T-cell (primary cell): ENCODE measurements around the gene USP11. TPM values are rescaled to one million over a fixed set of nuclear protein-coding genes. Genes with fewer than 3 reads are reported as not detected.

Experiments used
- ATAC-seq, 4 experiments: fragments of 200-7000 bp in 3 of 4; fragments of 150-1000 bp in 1 of 4; cut with Tn5 transposase; replicated peaks in 1 of 4; 1 replicate in 3 of 4; 2 replicates in 1 of 4; pipeline ENCODE4 v1.10.0; 2021; ENCODE audit warnings: moderate library complexity in 3 of 4, mild to moderate bottlenecking in 2 of 4, moderate number of reproducible peaks in 1 of 4
- CTCF ChIA-PET, 2 donors: fragments of 300-600 bp; sonication (Branson Sonifier 250); formaldehyde crosslinking; loops; one replicate each; lab custom pipeline; 2022; ENCODE audit warnings: antibody characterized with exemption in 2 of 2; lab: Charles Lee
- POLR2A ChIA-PET, 2 donors: fragments of 300-600 bp; sonication (Branson Sonifier 250); formaldehyde crosslinking; loops; one replicate each; lab custom pipeline; 2022; ENCODE audit warnings: antibody characterized with exemption in 2 of 2; lab: Charles Lee
- DNase-seq, 35 experiments: peaks; one replicate each; pipeline versions ENCODE4 v3.0.0 to v3.0.0-alpha.2; 2013 to 2023
- H3K27ac ChIP-seq: one replicate; pipeline ENCODE4 v1.5.1; 2013; ENCODE audit warnings: low read length
- H3K27me3 ChIP-seq, 2 experiments: replicated peaks in 1 of 2; 1 replicate in 1 of 2; 2 replicates in 1 of 2; pipeline versions ENCODE4 v1.6.1 to v1.7.0; 2013; ENCODE audit warnings: low read length in 1 of 2, mixed read lengths in 1 of 2; ENCODE audit not compliant: control insufficient read depth in 2 of 2, insufficient read depth in 2 of 2; ENCODE audit errors: extremely low read depth in 1 of 2
- H3K36me3 ChIP-seq, 2 donors: 1 replicate in 1 of 2; 2 replicates in 1 of 2; pipeline versions ENCODE4 v1.6.1 to v1.7.0; 2013; ENCODE audit warnings: low read length in 1 of 2; ENCODE audit not compliant: control insufficient read depth in 2 of 2, insufficient read depth in 1 of 2; ENCODE audit errors: extremely low read depth in 1 of 2
- H3K4me1 ChIP-seq, 2 experiments: 1 replicate in 1 of 2; 2 replicates in 1 of 2; pipeline versions ENCODE4 v1.6.1 to v1.7.0; 2013; ENCODE audit warnings: low read length in 2 of 2, mixed read lengths in 1 of 2; ENCODE audit not compliant: insufficient read depth in 2 of 2, control insufficient read depth in 1 of 2; ENCODE audit errors: extremely low read depth in 1 of 2
- H3K4me3 ChIP-seq, 2 donors: 1 replicate in 1 of 2; 2 replicates in 1 of 2; pipeline versions ENCODE4 v1.5.1 to v1.7.0; 2013; ENCODE audit warnings: mild to moderate bottlenecking in 2 of 2, low read length in 1 of 2, moderate library complexity in 1 of 2; ENCODE audit not compliant: control insufficient read depth in 1 of 2; ENCODE audit errors: extremely low read depth in 1 of 2
- H3K9me3 ChIP-seq: 2 replicates; pipeline ENCODE4 v1.7.0; 2013
- H3K27ac Mint-ChIP-seq, 2 donors: one replicate each; pipeline ENCODE4 v1.8.0; 2020 to 2021; ENCODE audit warnings: mild to moderate bottlenecking in 2 of 2, mixed read lengths in 2 of 2
- H3K27me3 Mint-ChIP-seq, 2 donors: one replicate each; pipeline ENCODE4 v1.8.0; 2021 to 2022; ENCODE audit warnings: mixed read lengths in 2 of 2
- H3K36me3 Mint-ChIP-seq: one replicate; pipeline ENCODE4 v1.8.0; 2021; ENCODE audit warnings: mixed read lengths
- H3K4me1 Mint-ChIP-seq, 3 donors: one replicate each; pipeline ENCODE4 v1.8.0; 2020 to 2022; ENCODE audit warnings: mixed read lengths in 3 of 3, mild to moderate bottlenecking in 1 of 3
- H3K4me3 Mint-ChIP-seq, 3 donors: one replicate each; pipeline ENCODE4 v1.8.0; 2020 to 2022; ENCODE audit warnings: mild to moderate bottlenecking in 3 of 3, mixed read lengths in 3 of 3, moderate library complexity in 3 of 3
- H3K9me3 Mint-ChIP-seq, 3 donors: one replicate each; pipeline ENCODE4 v1.8.0; 2020 to 2022; ENCODE audit warnings: mixed read lengths in 3 of 3
- WGBS: methylation state at CpG from one replicate; pipeline ENCODE4 v1.1.5; 2013; ENCODE audit warnings: missing lambda C conversion rate; ENCODE audit not compliant: insufficient coverage; 5-methylcytosine and 5-hydroxymethylcytosine counted together
- total RNA-seq, 35 experiments: library from RNA in 6 of 35; stranded (reverse) in 6 of 35; fragments of 120-200 nt in 1 of 35; gene quantifications; one replicate each; pipeline versions ENCODE4 v1.2.1 to v1.2.4 and lab custom pipeline; 2013 to 2026

The USP11 gene
- total RNA-seq, 5 donors from 2014 or later (not counting 1 experiment from before 2014, with no cell fraction given): 72.3 to 122 (median 85.5) TPM

DNA sequence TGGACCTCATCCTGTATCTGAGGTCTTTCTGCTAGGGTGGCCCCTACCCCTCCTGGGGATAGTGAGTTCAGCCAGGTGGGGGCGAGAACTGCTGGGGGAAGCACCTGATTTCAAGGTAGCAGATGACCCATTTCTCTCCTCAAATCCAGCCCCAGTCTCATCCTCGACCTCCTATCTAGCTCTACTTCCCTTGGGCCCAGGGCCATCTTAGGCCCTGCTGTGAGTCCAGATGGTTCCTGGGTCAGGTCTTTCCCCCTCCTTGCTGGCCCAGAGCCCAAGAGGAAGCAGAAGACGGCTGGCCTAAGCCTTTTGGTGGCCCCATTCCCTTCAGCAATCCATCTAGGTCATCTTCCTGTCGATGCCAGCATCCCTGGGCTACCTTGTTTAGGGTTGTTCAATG, 11.1 kb upstream of the USP11 start:
- peaks cover 35 to 41% (median 39%) of the 10 kb centered on the region in 3 donors for H3K4me1 Mint-ChIP-seq
- Histone ChIP-seq H3K36me3 (peaks cover 13 to 34% of the 10 kb centered on the region in 2 donors), H3K27ac (no peak overlapping the region), H3K27me3 (no peaks in the 10 kb centered on the region), H3K4me3 (no peak overlapping the region), H3K4me1 (peaks cover 3 to 33% of the 10 kb centered on the region in 2 experiments), H3K9me3 (no peaks in the 10 kb centered on the region)
- CTCF ChIA-PET: no interaction called here
- H3K4me3 Mint-ChIP-seq: no peak overlapping the region
- H3K27me3 Mint-ChIP-seq: no peaks in the 10 kb centered on the region
- H3K36me3 Mint-ChIP-seq: peaks cover 7% of the 10 kb centered on the region
- DNase-seq: no peak
- ATAC-seq: no peak
- H3K27ac Mint-ChIP-seq: peak overlapping the region in 1 of 2 donors; percentile 75
- H3K9me3 Mint-ChIP-seq: no peaks in the 10 kb centered on the region
- WGBS: no CpG with 5 or more reads among the region's 4 CpGs
- POLR2A ChIA-PET: no interaction called here

DNA sequence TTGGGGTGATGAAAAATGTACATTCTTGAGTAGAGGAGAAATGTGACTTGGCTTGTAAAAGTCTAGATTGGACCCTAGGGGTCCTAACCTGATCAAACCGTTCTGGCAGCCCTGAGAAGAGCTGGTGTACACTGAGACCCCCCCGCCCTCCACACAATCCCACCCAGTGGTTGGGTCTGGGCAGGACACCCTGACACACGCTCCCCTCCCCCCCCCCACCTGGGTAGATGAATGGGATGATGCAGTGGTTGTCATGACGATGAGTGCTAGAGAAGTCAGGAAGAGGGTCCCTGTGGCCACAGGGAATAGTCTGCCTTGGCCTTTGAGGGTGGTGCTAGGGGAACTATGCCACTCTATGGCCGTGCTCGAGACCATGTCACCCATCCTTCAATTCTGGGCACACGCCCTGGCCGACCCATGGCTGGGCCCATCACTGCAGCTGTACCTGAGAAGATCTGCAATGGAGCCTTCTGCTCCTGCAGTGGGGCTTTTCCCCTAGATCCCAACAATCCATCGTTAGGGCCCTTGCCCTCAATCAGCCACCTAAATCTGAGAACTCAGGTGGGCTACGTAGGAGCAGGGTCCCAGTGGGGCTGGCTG, 10.0 kb upstream of the USP11 start:
- Mint-ChIP-seq H3K4me3 (no peak overlapping the region), H3K9me3 (no peaks in the 10 kb centered on the region), H3K4me1 (peaks cover 26 to 32% (median 30%) of the 10 kb centered on the region in 3 donors), H3K36me3 (peaks cover 7% of the 10 kb centered on the region), H3K27me3 (no peaks in the 10 kb centered on the region), H3K27ac (no peak overlapping the region)
- Histone ChIP-seq H3K4me1 (peaks cover 3 to 26% of the 10 kb centered on the region in 2 experiments), H3K27me3 (no peaks in the 10 kb centered on the region), H3K36me3 (peaks cover 17 to 36% of the 10 kb centered on the region in 2 donors), H3K9me3 (no peaks in the 10 kb centered on the region), H3K4me3 (no peak overlapping the region), H3K27ac (no peak overlapping the region)
- DNase-seq (peak in 2 of 35 experiments; percentile 13 to 16), ATAC-seq (no peak)
- WGBS: no CpG with 5 or more reads among the region's 10 CpGs
- POLR2A ChIA-PET: no interaction called here
- CTCF ChIA-PET: no interaction called here

DNA sequence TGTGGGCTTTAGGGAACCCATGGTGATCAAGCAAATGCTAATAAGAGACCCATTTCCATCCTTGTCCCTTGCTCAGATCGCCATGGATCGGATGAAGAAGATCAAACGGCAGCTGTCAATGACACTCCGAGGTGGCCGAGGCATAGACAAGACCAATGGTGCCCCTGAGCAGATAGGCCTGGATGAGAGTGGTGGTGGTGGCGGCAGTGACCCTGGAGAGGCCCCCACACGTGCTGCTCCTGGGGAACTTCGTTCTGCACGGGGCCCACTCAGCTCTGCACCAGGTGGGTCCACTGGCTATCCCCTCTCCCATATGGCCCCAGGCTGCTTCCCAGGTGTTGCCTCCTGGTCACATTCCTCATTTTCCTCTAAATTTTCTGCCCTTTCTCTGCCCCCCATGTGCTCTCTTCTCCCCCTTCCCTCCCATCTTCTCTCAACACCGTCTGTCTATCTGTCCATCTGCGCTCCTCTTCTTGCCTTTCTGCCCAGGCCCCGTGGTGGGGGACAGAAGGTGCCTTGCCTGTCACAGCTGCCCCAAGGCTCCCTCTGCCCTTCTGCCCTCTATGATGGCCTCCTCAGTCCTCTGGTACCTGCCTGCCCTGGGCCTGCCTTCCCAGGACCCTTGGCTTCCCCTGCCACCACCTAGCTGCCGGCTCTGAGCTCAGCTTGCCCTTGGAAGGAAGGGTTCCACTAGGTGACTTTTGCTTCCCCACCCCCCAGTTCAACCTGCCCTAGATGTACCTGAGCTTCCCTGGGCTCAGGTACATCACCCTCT, 9.1 kb upstream of the USP11 start:
- Histone ChIP-seq H3K4me3 (no peak overlapping the region), H3K36me3 (peaks cover 21 to 41% of the 10 kb centered on the region in 2 donors), H3K9me3 (no peaks in the 10 kb centered on the region), H3K27me3 (no peaks in the 10 kb centered on the region), H3K27ac (no peak overlapping the region), H3K4me1 (peaks cover 3 to 26% of the 10 kb centered on the region in 2 experiments)
- DNase-seq (no peak), ATAC-seq (no peak)
- POLR2A ChIA-PET: interaction anchor here (0.7 to 0.8 kb wide), 2 partner anchors 9 to 21 kb away, joined by 3 to 6 read pairs; partner anchors contain the start of gene USP11 (in 1 of the 2)
- no peaks in the 10 kb centered on the region for H3K9me3 Mint-ChIP-seq
- H3K4me1 Mint-ChIP-seq: peaks cover 26 to 32% (median 30%) of the 10 kb centered on the region in 3 donors
- H3K27me3 Mint-ChIP-seq: no peaks in the 10 kb centered on the region
- CTCF ChIA-PET: no interaction called here
- peaks cover 9% of the 10 kb centered on the region for H3K36me3 Mint-ChIP-seq
- H3K4me3 Mint-ChIP-seq: no peak overlapping the region
- WGBS: 97% methylated on average over 5 of the region's 13 CpGs
- no peak overlapping the region for H3K27ac Mint-ChIP-seq

DNA sequence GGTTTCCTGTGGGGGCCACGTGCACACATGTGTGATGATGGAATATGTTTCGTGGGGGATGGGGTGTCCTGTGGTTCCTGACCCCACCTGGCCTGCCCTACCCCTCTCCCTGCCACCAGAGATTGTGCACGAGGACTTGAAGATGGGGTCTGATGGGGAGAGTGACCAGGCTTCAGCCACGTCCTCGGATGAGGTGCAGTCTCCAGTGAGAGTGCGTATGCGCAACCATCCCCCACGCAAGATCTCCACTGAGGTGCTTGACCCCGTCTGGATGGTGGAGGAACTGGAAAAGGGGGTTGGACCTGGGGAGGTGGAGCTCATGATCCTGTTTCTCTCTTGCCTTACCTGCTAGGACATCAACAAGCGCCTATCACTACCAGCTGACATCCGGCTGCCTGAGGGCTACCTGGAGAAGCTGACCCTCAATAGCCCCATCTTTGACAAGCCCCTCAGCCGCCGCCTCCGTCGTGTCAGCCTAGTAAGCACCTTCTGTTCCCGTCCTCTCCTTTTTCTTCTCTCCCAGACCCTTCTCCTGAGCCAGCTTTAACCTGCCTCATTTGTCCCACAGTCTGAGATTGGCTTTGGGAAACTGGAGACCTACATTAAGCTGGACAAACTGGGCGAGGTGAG, 8.4 kb upstream of the USP11 start:
- Histone ChIP-seq H3K27me3 (no peaks in the 10 kb centered on the region), H3K9me3 (no peaks in the 10 kb centered on the region), H3K4me3 (no peak overlapping the region), H3K27ac (no peak overlapping the region), H3K4me1 (peaks cover 3 to 24% of the 10 kb centered on the region in 2 experiments), H3K36me3 (peaks cover 26 to 45% of the 10 kb centered on the region in 2 donors)
- H3K36me3 Mint-ChIP-seq: peaks cover 12% of the 10 kb centered on the region
- H3K9me3 Mint-ChIP-seq: no peaks in the 10 kb centered on the region
- H3K4me3 Mint-ChIP-seq: no peak overlapping the region
- DNase-seq (no peak), ATAC-seq (no peak)
- H3K27me3 Mint-ChIP-seq: no peaks in the 10 kb centered on the region
- H3K4me1 Mint-ChIP-seq: peaks cover 23 to 30% (median 26%) of the 10 kb centered on the region in 3 donors
- WGBS: 100% methylated on average over 4 of the region's 17 CpGs
- H3K27ac Mint-ChIP-seq: no peak overlapping the region
- CTCF ChIA-PET: no interaction called here
- POLR2A ChIA-PET: interaction anchor here (0.7 to 0.8 kb wide), 2 partner anchors 9 to 21 kb away, joined by 3 to 6 read pairs; partner anchors contain the start of gene USP11 (in 1 of the 2)

DNA sequence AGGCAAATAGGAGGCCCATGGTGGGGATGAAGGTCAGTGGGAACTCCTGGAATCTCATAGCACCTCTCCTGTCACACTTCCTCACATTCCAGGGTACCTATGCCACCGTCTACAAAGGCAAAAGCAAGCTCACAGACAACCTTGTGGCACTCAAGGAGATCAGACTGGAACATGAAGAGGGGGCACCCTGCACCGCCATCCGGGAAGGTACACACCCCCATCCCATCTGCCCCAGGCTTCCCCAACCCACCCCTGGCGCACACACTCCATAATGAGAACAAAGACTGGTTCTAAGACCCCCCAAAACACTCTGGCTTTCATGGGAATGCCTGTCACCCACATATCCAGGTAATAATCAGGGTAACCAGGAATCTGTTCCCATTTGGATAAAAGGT, 7.9 kb upstream of the USP11 start:
- no peak overlapping the region for H3K4me3 Mint-ChIP-seq
- H3K36me3 Mint-ChIP-seq: peaks cover 12% of the 10 kb centered on the region
- Histone ChIP-seq H3K27me3 (no peaks in the 10 kb centered on the region), H3K9me3 (no peaks in the 10 kb centered on the region), H3K4me3 (no peak overlapping the region), H3K27ac (no peak overlapping the region), H3K36me3 (peaks cover 27 to 45% of the 10 kb centered on the region in 2 donors), H3K4me1 (peaks cover 2 to 18% of the 10 kb centered on the region in 2 experiments)
- WGBS: no CpG with 5 or more reads among the region's 4 CpGs
- H3K27ac Mint-ChIP-seq: no peak overlapping the region
- peaks cover 18 to 25% (median 21%) of the 10 kb centered on the region in 3 donors for H3K4me1 Mint-ChIP-seq
- DNase-seq: no peak
- H3K9me3 Mint-ChIP-seq: no peaks in the 10 kb centered on the region
- ATAC-seq: no peak
- no peaks in the 10 kb centered on the region for H3K27me3 Mint-ChIP-seq
- POLR2A ChIA-PET: no interaction called here
- CTCF ChIA-PET: interaction anchor here in 1 of 2 donors (0.6 kb wide), 1 partner anchor 458 kb away, joined by 7 read pairs; no protein-coding TSS in a partner anchor

DNA sequence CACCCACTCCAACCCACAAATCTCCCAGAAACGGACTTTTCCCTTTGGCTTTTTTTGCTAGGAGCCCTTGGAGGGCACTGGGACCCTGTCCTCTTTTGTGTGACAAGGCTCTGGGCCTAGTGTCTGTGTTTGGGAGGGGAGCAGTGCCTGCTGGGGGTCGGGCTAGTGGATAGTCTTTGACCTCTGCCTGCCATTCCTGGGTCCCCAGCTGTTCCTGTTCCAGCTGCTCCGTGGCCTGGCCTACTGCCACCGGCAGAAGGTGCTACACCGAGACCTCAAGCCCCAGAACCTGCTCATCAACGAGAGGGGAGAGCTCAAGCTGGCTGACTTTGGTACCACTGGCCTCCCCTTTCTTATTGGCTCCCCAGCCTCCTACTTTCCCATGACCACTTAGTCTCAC, 6.7 kb upstream of the USP11 start:
- Histone ChIP-seq H3K27ac (no peak overlapping the region), H3K9me3 (no peaks in the 10 kb centered on the region), H3K4me1 (peaks cover 0 to 8% of the 10 kb centered on the region in 2 experiments), H3K36me3 (peaks cover 27 to 45% of the 10 kb centered on the region in 2 donors), H3K27me3 (no peaks in the 10 kb centered on the region), H3K4me3 (no peak overlapping the region)
- DNase-seq (no peak), ATAC-seq (no peak)
- H3K4me3 Mint-ChIP-seq: no peak overlapping the region
- H3K4me1 Mint-ChIP-seq: peaks cover 6 to 13% (median 10%) of the 10 kb centered on the region in 3 donors
- no CpG with 5 or more reads among the region's 6 CpGs for WGBS
- ChIA-PET POLR2A (no interaction called here), CTCF (no interaction called here)
- no peak overlapping the region for H3K27ac Mint-ChIP-seq
- no peaks in the 10 kb centered on the region for H3K27me3 Mint-ChIP-seq
- no peaks in the 10 kb centered on the region for H3K9me3 Mint-ChIP-seq
- peaks cover 12% of the 10 kb centered on the region for H3K36me3 Mint-ChIP-seq
